ENCODE results near the gene CCL15.
"Not testable (repeated sequence)": the region's sequence is repeated elsewhere in the genome, so short reads cannot be mapped to it uniquely, and the experiment has no call there.

The CCL15 gene, protein sequence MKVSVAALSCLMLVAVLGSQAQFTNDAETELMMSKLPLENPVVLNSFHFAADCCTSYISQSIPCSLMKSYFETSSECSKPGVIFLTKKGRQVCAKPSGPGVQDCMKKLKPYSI
- 0 reads per million in 2 donors for total RNA-seq

DNA sequence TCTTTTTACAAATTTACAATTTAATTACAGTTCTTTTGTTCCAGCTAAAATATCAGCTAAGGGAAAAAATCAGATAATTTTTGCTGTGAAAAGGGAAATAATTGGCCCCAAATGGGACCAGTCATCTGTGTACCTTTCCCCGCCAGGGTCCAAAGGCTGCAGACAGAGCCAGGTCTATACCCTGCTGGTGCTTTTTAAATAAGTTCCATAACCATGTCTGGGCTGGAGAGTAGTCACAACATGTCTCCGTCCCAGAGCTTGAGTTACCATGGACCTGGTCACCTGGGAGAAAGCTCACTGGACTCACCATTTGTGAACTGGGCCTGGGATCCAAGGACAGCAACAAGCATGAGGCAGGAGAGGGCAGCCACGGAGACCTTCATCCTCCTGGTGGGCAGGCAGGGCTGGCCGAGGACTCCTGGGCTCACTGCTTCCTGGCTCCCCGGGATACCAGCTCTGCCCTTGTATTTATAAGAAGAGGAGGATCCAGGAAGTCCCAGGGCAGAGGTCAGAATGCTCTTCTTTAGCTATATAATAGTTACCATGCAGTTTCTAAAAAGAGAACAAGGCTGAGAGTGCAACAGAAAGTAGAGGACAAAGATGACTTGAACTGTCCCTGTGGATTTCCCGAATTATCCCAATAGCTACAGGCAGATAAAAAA, at the start of gene CCL15:
Gene CCL15, minus strand, starts transcription at position 444 of the 662 bp plus-strand sequence. Its CDS starts 61 bp downstream, at position 383.
- DNase-seq: no peak

DNA sequence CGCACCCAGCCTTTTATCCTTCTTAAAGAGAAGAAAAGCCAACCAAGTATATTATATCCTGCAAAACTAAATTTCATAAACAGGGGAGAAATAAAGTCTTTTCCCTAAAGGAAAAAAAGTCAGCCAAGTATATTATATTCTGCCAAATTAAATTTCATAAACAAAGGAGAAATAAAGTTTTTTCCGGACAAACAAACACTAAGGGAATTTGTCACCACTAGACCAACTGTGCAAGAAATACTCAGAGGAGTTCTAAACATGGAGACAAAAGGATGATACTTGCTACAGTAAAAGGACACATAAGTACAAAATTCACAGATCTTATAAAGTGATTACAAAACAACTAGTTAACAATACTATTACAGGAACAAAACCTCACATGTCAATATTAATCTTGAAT, 48.3 kb upstream of the CCL15 start:
- DNase-seq: no peak

DNA sequence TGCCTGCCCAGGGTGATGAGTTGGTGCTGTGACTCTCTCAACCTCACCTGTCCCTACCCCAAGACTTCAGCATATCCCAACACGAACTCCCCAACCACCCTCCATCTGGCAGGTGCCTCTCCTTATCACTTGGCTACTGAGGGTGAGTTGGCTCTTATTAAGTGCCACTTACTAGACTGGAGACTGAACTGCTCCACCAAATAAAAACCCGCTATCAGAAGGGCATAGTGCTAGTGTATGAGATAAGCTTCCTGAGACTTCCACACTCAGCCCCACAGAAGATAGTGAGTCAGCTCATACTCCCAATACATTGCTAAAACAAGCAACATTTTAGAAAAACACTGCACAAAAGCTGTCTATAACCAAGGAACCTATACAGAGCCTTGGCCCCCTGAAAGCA, 46.7 kb upstream of the CCL15 start:
- DNase-seq: no peak

DNA sequence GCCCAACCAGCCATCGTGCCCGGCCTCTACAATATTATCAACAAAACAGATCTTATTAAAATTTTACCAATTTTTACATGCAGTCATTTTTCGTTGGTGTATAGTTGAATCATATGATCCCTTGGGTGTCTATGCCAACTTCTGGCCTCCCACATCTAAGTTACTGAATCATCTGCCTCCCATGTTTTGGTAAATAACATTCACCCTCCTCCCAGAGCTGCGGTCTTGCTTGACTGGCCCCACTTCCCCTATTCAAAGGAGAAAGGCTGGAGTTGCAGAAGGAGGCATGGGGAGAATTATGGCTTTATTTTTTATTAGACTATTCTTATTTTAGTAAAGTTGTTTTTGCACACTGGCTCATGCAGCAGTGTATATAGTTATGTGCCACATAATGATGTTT, 34.9 kb upstream of the CCL15 start:
- DNase-seq: no peak

DNA sequence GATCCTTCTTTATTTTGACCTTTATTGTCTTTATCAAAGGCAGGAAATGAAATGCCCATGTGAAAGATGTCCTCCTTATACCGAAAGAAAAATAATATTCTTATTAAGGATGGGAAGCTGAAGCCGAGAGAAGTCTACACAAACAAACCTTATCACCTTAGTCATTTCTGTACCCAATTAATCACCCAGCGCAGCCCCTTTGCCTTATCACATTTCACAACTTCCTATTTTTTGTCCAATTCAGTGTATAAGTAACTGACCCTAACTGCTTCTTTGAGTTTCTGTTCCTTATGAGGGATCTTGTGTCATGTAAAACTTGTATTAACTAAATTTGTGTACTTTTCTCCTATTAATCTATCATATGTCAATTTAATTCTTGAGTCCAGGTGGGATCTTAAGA, 32.8 kb upstream of the CCL15 start:
- no peak for DNase-seq

DNA sequence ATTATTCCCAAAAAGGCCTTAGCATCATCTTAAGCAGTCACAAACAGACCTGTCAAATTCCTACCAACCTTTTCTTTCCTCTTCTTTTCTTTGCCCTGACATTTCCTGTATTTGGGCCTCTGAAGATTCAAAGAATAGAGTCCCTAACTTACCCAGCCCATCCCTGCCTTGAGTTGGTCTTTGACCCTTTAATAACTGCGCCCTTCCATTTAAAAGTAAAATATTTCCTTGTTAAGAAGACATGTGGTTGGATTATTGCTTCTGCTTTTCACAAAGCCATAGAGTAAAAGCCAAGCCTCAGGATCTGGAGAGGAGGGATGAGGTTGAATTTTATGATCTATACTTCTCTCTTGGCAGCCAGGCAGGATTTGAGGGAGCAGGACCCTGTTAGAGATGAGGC, 29.6 kb upstream of the CCL15 start:
- no peak for DNase-seq

DNA sequence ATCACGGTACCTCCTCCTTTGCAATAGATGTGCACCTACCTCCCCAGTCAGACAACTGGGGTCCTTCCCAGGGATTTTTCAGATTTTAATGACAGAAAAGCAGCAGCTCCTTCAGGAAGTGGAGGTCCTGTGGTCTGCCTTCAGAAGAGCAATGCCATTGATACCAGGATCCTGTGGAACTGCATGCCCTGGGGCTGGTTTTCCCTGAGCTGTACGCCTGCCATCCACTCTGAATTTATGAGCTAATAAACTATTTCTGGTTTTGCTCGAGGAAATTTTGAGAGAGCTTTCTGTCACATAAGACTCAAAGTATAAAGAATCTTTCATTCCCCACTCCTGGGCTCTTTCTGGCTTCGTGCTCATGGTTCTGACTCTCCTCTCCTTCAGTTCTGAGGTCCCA, 26.4 kb upstream of the CCL15 start:
- no peak for DNase-seq

DNA sequence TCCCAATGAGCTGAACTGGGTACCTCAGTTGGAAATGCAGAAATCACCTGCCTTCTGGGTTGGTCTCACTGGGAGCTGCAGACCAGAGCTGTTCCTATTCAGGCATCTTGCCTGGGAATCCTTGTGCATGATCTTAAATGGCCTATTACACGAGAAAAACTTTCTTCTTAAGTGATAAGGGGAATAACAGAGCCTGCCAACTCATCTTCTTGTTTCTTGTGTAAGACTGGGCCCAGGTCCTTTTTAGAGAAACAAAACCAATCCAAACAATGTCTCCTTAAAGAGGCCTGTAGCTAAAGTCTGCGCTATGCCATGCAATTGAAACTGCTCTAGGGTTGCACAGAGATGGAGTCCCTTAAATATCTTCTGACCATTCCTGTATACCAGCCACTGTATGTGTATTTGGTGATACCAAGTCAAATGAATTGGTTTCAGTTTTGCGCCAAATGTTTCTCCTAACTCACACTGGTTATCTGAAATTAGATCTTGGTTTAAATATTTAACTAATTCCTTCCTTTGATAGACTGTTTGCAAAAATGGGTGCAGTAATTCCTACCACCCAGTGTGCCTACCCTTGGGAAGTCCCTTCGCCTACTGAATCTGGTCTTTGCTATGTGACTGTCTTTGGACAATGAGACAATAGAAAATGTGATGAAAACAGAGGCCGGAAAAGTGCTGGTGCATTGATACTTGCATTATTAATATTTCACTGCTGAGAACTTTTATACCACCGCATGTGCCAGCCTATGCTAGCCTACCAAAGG, 22.9 kb upstream of the CCL15 start:
- DNase-seq: no peak

DNA sequence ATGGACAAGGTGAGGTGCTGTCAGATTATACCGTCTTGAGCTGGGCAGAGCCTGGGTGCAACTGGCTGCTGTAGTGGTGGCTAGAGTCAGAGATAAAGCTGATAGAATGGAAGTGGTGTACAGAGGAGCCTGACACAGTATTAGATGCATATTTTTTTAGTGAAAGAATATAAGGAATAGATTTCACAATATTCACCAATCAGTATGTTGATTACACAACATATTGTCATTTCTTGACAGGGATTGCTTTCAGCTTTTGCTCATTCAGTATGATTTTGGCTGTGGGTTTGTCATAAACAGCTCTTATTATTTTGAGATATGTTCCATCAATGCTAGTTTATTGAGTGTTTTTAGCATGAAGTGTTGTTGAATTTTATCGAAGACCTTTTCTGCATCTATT, 18.1 kb upstream of the CCL15 start:
- DNase-seq: no peak

DNA sequence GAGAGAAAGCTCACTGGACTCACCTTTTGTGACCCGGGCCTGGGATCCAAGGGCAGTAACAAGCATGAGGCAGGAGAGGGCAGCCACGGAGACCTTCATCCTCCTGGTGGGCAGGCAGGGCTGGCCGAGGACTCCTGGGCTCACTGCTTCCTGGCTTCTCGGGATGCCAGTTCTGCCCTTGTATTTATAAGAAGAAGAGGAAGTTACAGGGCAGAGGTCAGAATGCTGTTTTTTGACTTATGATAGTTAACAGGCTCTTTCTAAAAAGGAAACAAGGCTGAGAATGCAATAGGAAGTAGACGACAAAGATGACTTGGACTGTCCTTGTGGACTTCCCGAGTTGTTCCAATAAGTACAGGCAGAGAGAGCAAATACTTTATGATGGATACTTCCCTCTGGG, 16.4 kb upstream of the CCL15 start, which contains the start of gene CCL23:
Gene CCL23, minus strand, starts transcription at position 174 of the 400 bp plus-strand sequence. Its CDS starts 75 bp downstream, at position 99.
- DNase-seq: no peak

DNA sequence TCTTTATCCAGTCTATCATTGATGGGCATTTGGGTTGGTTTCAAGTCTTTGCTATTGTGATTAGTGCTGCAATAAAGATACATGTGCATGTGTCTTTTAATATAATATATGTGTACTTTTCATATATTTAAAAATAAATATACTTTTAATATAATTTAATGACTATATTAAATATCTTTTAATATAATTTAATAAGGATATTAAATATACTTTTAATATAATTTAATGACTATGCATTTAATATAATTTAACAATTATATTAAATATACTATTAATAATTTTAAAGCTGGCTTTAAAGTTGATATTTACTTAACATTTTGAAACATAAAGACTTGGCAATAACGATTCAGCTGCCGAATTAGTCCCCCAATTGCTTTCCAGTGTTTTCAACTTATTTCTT, 15.2 kb upstream of the CCL15 start:
- no peak for DNase-seq

DNA sequence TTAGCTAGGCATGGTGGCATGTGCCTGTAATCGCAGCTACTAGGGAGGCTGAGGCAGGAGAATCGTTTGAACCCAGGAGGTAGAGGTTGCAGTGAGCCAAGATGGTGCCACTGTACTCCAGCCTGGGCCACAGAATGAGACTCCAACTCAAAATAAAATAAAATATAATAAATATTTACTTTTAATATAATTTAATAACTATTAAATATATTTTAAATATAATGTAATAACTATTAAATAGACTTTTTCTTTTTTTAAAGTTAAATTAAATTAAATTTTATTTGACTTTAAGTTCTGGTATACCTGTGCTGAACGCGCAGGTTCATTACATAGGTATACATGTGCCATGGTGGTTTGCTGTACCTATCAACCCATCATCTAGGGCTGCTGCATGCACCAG, 14.5 kb upstream of the CCL15 start:
- not testable (repeated sequence) for DNase-seq

DNA sequence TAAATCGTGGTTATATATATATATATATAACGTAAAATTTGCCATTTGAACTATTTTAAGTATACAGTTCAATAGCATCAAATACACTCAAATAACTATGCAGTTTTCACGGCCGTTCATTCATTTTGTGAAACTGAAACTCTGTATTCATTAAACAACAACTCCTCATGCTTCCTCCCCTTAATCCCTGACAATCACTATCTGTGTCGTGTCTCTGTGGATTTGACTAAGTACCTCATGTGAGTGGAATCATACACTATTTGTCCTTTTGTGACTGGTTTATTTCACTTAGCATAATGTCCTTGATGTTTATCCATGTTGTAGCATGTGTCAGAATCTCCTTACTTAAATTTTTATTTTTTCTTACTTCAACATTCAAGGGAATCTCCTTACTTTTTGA, 13.6 kb upstream of the CCL15 start:
- DNase-seq: no peak

DNA sequence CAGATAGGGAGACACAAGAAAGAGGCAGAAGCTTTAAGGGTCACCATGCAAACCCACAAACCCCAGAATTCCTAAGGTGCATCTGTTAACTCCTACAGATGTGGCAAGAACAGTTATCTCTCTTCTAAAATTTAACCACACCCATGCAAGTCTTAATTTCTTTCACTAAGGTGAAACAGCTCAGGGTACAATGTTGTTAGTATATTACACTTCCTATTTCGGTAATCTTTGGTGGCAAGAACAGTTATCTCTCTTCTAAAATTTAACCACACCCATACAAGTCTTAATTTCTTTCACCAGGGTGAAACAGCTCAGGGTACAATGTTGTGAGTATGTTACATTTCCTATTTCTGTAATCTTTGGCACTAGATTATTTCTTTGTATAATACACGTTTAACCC, 9.8 kb upstream of the CCL15 start:
- DNase-seq: no peak

DNA sequence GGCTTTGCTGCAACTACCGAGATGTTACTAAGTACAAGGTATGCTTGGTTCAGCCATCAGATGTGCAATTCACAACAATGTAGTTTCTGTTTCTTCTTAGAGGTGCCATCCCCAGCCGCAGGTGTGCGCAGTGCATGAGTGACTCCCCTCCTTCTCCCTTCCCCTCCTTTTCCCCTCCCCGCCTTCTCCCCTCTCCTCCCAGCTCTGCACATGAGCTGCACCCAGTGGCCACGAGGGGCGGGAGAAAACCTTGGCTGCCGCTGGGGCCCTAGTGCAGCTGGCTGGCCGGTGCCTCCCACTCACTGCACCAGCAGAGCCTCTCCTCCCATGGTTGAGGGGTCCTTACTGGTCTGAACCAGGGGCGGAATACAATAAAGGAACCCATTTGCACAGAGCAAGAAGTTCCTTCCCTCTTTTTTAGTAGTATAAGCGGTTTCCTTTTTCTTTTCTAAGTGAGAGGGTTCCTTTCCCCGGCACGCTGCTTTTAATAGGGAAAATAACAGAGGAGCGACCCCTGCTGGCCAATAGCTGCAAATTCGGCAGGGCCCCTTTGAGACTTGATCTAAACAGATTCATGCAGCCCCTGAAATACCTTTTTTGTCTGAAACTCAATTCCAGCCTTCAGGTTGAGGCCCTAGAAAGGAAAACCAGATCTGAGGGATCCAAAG, 7.8 kb upstream of the CCL15 start:
- no peak for DNase-seq

DNA sequence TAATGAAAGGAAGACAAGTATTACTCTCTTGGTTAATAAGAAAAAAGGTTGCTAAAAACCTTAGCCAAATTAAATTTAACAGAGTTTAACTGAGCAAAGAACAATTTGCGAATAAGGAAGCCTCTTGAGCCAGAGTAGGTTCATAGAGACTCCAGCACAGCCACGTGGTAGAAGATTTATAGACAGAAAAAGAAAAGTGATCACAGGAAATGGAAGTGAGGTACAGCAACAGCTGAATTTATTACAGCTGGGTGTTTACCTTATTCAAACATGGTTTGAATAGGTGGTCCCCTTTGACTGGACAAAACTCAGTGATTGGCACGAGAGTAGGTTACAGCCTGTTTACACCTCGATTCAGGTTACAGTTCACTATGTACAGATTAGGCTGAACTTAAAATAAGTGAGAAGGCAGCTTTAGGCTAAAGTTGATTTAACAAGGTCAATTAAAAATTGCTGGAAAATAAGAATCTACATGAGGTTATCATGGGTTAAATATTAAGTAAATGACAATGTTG, 3.3 kb upstream of the CCL15 start:
- no peak for DNase-seq

DNA sequence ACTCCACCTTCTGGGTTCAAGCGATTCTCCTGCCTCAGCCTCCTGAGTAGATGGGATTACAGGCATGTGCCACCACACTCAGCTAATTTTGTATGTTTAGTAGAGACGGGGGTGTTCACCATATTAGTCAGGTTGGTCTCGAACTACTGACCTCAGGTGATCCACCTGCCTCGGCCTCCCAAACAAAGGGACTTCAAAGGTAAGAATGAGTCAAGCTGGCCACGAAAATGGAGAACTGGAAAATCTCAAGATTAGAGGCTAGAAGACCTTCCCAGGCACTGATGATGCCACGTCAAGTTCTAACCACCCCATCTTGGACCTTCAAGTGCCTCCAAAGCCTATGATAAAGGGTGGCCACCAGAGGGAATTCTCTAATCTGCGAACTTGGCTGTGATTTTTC, 1.3 kb upstream of the CCL15 start:
- no peak for DNase-seq

DNA sequence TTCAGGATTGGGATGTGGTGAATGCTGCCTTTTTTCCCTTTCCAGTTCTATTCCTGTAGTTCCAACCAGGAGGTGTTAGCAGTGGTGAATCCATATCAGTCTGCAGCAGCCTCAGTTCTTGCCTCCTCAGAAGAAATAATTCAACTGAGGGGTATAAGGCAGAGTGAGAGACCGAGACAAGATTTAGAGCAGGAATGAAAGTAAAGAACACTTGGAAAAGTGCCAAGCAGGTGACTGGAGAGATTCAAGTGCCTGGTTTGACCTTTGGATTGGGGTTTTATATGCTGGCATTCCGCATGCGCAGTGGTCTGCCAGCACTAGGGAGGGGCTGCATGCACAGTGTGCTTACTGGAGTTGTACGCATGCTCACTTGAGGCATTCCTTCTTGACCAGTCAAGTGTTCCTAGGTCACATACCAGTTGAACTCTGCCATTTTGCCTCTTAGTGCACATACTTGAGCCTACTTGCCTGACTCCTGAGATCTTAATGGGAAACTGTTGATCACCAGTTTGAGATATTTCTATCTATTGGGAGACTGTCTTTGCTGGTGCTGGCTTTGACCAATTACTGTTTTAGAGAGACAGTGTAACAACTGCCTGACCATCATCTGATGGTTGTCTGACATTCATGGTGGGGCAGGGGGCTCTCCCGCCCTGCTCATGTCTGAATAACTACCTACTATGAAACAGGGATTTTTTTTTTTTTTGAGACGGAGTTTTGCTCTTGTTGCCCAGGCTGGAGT, 680 bp upstream of the CCL15 start:
- DNase-seq: no peak

DNA sequence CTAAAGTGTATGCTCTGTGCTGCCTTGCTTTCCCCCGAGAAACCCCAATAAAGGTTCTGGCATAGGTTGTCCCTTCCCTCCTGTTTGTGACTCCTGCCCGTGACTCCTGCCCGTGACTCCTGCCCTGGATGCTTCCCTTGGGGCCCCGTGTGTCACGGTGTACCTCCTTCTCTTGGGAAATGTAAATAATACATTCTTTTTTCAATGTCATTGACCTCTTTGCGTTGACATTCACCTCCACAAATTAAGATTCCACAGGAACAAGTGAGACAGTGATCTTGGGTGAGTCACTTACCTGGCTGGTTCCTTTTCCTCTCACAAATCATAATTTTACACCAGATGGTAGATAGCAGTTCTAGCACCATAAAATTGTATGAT, 632 bp downstream of the CCL15 start:
- DNase-seq: no peak

DNA sequence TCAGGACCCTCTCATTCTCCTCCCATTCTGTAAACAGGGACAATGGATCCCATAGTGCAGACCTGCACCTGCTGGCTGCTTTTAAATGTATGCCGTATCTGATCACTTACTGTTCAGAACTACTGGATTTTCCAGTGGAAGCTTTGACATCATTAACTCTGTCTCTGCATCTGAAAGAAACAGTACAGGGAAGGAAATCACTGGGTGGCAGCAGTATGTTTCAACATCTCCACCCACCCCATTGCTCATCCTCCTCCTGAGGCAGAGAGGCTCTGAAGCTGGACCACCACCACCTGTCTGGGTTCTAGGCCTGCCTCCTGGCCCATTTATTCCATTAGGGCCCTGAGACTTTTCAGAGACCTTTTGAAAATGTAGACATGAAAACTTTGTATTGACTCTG, 2.6 kb downstream of the CCL15 start:
- no peak for DNase-seq

DNA sequence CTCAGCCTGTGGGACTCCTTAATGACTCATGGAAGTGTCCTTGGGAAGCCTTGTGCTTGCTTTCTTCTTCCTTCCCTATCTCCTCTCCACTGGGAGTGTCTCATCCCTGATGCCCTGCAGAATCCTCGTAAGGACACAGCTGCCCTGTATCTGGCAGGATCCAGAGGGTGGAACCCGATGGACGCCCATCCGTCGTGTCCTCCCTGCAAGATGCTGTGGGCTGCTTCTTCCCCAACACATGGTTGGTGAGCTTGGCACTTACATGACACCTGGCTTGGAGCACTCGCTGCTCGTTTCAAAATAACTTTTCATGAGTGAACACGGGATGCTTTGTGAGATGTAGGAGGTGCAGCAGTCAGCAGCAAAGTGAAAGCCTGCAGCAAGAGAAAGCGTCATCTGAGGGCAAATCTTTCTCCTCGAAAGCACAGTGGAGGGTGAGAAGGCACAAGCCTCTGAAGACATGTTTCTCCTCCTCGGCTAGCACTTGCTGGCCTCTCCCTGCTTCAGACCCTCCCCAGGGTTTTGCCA, 3.3 kb downstream of the CCL15 start:
- DNase-seq: no peak

DNA sequence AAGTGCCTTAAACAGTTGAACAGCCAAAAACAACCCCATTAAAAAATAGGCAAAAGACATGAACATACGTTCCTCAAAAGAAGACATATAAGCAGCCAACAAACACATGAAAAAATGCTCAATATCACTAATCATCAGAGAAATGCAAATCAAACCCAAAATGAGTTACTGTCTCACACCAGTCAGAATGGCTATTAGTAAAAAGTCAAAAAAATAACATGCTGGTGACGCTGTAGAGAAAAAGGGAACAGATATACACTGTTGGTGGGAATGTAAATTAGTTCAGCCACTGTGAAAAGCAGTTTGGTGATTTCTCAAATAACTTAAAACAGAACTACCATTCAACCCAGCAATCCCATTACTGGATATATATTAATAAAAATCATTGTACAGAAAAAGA, 6.0 kb downstream of the CCL15 start:
- not testable (repeated sequence) for DNase-seq

DNA sequence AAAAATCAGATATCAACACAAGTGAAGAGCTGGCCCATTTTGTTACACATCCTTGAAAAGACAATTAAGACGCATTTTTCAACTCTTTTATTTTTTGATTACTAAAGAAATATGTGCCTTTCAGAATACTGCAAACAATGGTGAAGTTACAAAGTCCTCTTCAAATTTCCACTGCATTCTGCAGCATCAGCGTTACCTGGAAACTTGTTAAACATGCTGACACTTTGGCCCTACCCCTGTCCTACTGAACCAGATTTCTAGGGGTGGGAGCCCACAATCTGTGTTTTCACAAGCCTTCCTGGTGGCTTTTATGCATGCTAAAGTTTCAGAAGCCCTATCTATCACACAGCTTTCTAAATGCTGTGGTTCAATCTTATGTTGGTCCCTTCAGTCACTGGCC, 10.3 kb downstream of the CCL15 start:
- no peak for DNase-seq

Measured in T-helper 9 cell (primary cell).